Epithelial cell of esophagus (primary cell): ENCODE data around the gene DNMT3A.

Source experiments
- DNase-seq: peaks from one replicate; pipeline ENCODE4 v3.0.0; 2010; ENCODE audit warnings: low read depth
- H3K4me3 ChIP-seq: 2 replicates; pipeline ENCODE4 v1.5.1; 2011; ENCODE audit warnings: mild to moderate bottlenecking, low read length, control low read depth
- CTCF ChIP-seq: IDR thresholded peaks from 2 replicates; pipeline ENCODE4 v1.5.1; 2011; ENCODE audit warnings: low read depth, mild to moderate bottlenecking, low read length, control low read depth, inconsistent platforms; ENCODE audit not compliant: insufficient read depth; ENCODE audit errors: missing control alignments

Gene DNMT3A

GRCh38 chr2:25347205-25347815 lies 5.6 kb upstream of the DNMT3A start:
- no peak overlapping the region for H3K4me3 ChIP-seq
- no peak for TF ChIP-seq CTCF
- DNase-seq, result peak; percentile 62

DNA sequence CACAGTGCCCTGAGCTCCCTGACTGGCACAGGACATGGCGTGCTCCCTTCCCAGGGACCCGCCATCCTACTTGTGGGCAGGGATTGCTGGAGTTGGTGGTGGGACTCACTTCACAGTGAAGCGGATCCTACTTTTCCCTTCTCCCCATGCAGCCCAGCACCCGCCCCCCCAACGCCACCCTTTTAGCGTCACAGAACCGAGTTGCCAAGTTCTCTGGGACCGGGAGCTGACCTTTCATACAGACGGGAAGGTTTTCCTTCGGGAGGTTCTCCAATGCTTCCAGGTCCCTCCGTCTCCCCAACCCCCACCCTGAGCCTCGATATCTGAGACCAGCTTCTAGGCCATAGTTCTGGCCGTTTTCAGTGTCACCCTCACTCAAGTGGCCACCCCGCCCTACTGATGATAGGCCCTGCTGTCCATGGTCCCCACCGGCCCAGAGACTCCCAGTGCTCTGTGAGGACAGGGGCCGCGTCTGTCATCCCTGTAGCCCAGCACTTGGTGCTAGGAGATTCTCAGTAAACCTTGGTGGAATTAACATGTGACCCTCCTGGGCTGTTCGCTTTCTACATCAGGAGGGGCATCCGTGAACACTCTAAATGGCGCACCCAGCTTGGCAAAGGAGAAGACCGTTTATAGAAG lies 1.6 kb upstream of the DNMT3A start:
- TF ChIP-seq CTCF, result no peak
- H3K4me3 ChIP-seq, result no peak overlapping the region
- DNase-seq, result no peak

DNA sequence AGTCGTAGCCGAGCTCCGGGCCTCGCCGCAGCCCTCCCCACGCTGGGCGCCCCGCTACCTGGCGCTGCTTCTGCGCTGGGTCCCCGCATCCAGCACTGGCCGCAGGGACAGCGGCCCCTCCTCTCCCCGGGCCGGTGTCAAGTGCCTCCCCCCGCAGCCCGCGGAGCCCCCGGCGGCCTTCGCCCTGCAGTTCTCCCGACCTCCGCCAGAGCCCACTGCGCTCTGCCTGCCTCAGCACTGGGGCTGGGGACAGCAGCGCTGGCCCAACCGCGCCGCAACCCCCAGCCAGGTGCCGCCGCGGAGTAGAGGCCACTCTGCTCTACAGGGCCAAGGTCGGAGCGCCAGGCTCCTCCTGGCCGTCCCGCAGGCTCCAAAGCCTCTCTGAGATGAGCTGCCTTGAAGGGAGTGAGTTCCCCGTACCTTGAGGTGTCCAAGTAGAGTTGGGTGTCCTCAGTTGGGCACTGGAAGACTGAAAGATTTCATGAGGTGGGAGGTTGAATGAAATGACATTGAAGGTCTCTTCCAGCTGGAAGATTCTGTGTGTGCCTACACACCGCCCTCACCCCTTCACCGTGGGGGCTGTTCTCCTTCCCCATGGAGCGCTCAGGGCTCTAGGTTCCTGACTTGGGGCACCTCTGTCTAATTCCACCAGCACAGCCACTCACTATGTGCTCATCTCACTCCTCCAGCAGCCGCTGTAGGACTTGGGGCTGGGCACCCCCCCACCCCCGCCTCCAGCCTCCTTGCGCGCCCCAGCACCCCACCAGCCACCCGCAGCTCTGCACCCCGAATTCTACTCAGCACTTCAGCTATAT lies 854 bp upstream of the DNMT3A start:
- peak; percentile 75 for DNase-seq
- peak; percentile 65 for TF ChIP-seq CTCF
- peak overlapping the region; percentile 43 for H3K4me3 ChIP-seq

DNA sequence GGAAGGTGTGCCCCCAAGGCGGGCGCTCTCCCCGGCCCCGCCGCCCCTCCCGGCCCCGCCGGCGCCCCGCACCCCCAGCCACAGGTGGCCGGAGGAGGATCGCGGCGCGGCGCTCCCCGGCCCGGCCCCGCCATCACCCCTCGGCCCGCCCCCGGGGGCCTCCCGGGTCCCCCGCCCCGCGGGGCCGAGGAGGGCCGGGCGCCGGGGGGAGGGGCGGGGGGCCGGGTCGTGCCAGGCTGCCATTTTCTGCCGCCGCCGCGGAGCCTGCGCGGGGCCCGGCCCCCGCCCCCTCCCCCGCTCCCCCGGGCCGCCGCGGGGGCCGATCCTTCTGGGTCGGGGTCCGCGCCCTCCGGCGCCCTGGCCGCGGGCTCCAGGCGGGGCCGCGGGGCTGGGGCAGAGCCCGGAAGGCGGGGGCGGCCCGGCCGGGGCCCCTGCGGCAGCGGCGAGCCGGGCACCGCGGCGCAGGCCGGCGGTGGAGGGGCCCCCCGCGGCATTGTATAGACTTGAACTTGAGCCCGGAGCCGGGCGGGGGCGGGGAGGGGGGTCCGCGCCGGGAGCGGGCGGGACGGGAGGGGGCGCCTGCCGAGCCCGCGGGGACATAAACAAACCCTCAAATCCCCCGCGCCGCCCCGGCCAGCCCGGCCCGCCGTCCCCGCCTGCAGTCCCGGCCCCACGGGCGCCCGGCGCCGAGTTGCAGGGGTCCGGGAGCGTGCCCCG lies 556 bp downstream of the DNMT3A start:
- TF ChIP-seq CTCF, result no peak
- no peak for DNase-seq
- peak overlapping the region; percentile 48 for H3K4me3 ChIP-seq

GRCh38 chr2:25340181-25340921 lies 1.4 kb downstream of the DNMT3A start:
- peak overlapping the region; percentile 48 for H3K4me3 ChIP-seq
- no peak for TF ChIP-seq CTCF
- DNase-seq, result no peak

DNA sequence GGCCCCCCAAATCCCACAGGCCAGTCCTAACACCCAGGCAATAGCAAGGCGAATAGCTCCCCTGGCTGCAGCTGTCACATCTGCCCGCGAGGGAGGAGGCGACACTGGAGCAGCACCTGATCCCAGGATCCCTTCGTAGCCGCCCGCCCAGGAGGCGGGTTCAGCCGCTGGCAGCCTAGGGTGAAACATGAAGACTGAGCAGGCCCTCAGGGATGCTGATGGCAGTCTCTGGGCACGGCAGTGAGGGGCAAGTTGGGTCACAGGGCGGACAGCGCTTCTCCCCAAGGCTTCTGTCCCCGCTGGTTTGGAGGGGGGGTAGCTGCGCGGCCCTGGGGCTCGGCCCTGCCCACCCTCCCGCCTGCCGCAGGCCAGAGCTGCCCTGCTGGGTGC lies 1.9 kb downstream of the DNMT3A start:
- DNase-seq, result no peak
- H3K4me3 ChIP-seq, result no peak overlapping the region
- TF ChIP-seq CTCF, result no peak
